Smooth muscle cell of bladder (primary cell): ENCODE results near the gene FOXB1. TPM values are rescaled to one million over a fixed set of nuclear protein-coding genes. Genes with fewer than 3 reads are reported as not detected.

ENCODE experiments used
- total RNA-seq: library from RNA; depleted of rRNA; stranded (reverse); fragments of >200 nt; gene quantifications from 2 replicates; pipeline ENCODE4 v1.2.3, GENCODE V29; 2014

The FOXB1 gene
- total RNA-seq = not detected in 2 replicates

GRCh38 chr15:60004009-60004845, at the start of gene FOXB1:
Gene FOXB1, plus strand, starts transcription at chr15:60004311. Its CDS starts 653 bp downstream, at chr15:60004964.

